GM12873 (cell line): ENCODE results near the gene OR4S2.

Experiments used
- TF ChIP-seq, protein P1 (sequence below): IDR thresholded peaks from 2 replicates; pipeline ENCODE4 v1.5.1; 2012; ENCODE audit warnings: low read depth, mild to moderate bottlenecking, moderate library complexity, low read length, control low read depth; ENCODE audit not compliant: insufficient read depth; ENCODE audit errors: missing control alignments

The OR4S2 gene

GRCh38 chr11:55658608-55659007, 10.5 kb downstream of the OR4S2 start:
- TF ChIP-seq, protein P1, sequence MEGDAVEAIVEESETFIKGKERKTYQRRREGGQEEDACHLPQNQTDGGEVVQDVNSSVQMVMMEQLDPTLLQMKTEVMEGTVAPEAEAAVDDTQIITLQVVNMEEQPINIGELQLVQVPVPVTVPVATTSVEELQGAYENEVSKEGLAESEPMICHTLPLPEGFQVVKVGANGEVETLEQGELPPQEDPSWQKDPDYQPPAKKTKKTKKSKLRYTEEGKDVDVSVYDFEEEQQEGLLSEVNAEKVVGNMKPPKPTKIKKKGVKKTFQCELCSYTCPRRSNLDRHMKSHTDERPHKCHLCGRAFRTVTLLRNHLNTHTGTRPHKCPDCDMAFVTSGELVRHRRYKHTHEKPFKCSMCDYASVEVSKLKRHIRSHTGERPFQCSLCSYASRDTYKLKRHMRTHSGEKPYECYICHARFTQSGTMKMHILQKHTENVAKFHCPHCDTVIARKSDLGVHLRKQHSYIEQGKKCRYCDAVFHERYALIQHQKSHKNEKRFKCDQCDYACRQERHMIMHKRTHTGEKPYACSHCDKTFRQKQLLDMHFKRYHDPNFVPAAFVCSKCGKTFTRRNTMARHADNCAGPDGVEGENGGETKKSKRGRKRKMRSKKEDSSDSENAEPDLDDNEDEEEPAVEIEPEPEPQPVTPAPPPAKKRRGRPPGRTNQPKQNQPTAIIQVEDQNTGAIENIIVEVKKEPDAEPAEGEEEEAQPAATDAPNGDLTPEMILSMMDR: no peak

- TF ChIP-seq, protein P1: no peak
Measured at GRCh38 chr11:55661901-55662300, 13.8 kb downstream of the OR4S2 start, which contains the start of gene OR4C6. Gene OR4C6 (plus strand): TSS chr11:55662201. CDS start chr11:55665167, 2,966 bp downstream.

GRCh38 chr11:55669376-55669775, 21.2 kb downstream of the OR4S2 start:
- TF ChIP-seq, protein P1: no peak

DNA sequence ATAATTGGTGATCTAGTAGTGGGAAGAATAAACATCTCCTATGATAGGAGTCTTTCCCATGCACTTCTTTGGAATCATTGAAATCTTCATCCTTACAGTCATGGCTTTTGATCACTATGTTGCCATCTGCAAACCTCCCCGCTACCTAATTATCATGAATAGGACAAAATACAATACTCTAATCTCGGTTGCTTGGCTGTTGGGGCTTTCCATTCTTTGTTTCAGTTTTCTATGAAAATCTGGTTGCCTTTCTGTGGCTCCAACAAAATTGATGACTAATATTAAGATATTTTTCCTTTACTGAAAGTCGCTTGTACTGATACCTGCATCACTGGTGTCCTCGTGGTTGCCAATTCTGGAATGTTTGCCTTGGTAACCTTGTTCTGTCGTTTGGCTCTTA, 25.7 kb downstream of the OR4S2 start:
- TF ChIP-seq, protein P1: no peak

GRCh38 chr11:55697817-55698216, 49.7 kb downstream of the OR4S2 start:
- TF ChIP-seq, protein P1: no peak

GRCh38 chr11:55701429-55701828, 53.3 kb downstream of the OR4S2 start:
- TF ChIP-seq, protein P1: no peak
